ENCODE data around the gene NLRP2B. TPM values are rescaled to one million over a fixed set of nuclear protein-coding genes. Genes with fewer than 3 reads are reported as not detected.

The NLRP2B gene
- polyA plus RNA-seq, 1 of the 3 experiments (the other 2 are of a cell fraction): not detected

DNA sequence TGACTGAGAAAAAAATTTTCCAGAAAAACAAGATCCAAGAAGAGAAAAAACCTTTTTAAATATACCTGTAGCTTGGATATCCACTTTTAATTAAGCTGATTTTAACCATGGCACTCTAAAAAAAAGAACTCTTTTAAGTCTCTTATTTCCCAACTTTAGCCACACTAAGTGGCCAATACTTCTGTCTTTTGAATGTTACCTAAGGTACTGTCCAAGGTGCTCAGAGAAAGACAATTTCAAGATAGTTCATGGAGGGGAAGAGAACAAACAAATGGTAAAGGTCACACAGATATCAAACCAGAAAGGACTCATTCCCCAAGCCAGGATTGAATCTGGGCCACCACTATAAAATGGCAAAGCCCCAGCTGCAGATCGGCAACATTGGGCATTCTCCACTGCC, 10.1 kb downstream of the NLRP2B start:
- POLR2A ChIA-PET: no interaction called here
- H3K27me3 ChIP-seq (ENCODE audit: insufficient read depth): no peaks in the 10 kb centered on the region
- H2AFZ ChIP-seq (ENCODE audit: low read depth): no peak overlapping the region
- H3K4me3 ChIP-seq (ENCODE audit: low read depth in 2 of 2, low read length in 1 of 2): no peak overlapping the region
- no peak overlapping the region for H3K4me2 ChIP-seq
- H3K79me2 ChIP-seq (ENCODE audit: insufficient read depth): no peaks in the 10 kb centered on the region
- H3F3A ChIP-seq (replicated peaks; ENCODE audit: insufficient read depth): no peaks in the 10 kb centered on the region
- H3K4me1 ChIP-seq (ENCODE audit: control insufficient read depth in 1 of 2, insufficient read depth in 2 of 2, low read depth in 1 of 2, low read length in 1 of 2): no peaks in the 10 kb centered on the region
- no peak overlapping the region for H3K9ac ChIP-seq
- H4K20me1 ChIP-seq (ENCODE audit: insufficient read depth): no peaks in the 10 kb centered on the region
- no peaks in the 10 kb centered on the region for H3K9me2 ChIP-seq
- no peaks in the 10 kb centered on the region for H3K9me3 ChIP-seq
- H3K27ac ChIP-seq (ENCODE audit: low read depth in 2 of 2, low read length in 1 of 2): no peak overlapping the region
- no peaks in the 10 kb centered on the region for H3K36me3 ChIP-seq (replicated peaks in 1 of 2; ENCODE audit: control insufficient read depth in 1 of 2, insufficient read depth in 2 of 2, low read length in 1 of 2)
- CTCF ChIA-PET: no interaction called here
- no peak for DNase-seq
- TF ChIP-seq POLR2AphosphoS5 (IDR thresholded peaks at IDR 0.05; ENCODE audit: low read depth, low read length) (no peak), FOXJ3 (CRISPR knock-in tag; IDR thresholded peaks at IDR 0.05) (no peak)
- TF ChIP-seq, protein P1, sequence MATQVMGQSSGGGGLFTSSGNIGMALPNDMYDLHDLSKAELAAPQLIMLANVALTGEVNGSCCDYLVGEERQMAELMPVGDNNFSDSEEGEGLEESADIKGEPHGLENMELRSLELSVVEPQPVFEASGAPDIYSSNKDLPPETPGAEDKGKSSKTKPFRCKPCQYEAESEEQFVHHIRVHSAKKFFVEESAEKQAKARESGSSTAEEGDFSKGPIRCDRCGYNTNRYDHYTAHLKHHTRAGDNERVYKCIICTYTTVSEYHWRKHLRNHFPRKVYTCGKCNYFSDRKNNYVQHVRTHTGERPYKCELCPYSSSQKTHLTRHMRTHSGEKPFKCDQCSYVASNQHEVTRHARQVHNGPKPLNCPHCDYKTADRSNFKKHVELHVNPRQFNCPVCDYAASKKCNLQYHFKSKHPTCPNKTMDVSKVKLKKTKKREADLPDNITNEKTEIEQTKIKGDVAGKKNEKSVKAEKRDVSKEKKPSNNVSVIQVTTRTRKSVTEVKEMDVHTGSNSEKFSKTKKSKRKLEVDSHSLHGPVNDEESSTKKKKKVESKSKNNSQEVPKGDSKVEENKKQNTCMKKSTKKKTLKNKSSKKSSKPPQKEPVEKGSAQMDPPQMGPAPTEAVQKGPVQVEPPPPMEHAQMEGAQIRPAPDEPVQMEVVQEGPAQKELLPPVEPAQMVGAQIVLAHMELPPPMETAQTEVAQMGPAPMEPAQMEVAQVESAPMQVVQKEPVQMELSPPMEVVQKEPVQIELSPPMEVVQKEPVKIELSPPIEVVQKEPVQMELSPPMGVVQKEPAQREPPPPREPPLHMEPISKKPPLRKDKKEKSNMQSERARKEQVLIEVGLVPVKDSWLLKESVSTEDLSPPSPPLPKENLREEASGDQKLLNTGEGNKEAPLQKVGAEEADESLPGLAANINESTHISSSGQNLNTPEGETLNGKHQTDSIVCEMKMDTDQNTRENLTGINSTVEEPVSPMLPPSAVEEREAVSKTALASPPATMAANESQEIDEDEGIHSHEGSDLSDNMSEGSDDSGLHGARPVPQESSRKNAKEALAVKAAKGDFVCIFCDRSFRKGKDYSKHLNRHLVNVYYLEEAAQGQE (IDR thresholded peaks at IDR 0.05; ENCODE audit: low read depth, low read length): no peak
- WGBS (ENCODE audit: low lambda C conversion rate): 0% methylated on average over 1 of the region's 1 CpG

GRCh38 chrX:57667010-57667409, 13.1 kb downstream of the NLRP2B start:
- no peaks in the 10 kb centered on the region for H3F3A ChIP-seq (replicated peaks; ENCODE audit: insufficient read depth)
- ChIA-PET POLR2A (no interaction called here), CTCF (no interaction called here)
- H3K9me2 ChIP-seq: no peaks in the 10 kb centered on the region
- DNase-seq: no peak
- no peaks in the 10 kb centered on the region for H3K79me2 ChIP-seq (ENCODE audit: insufficient read depth)
- 0% methylated on average over 1 of the region's 1 CpG for WGBS (ENCODE audit: low lambda C conversion rate)
- H3K36me3 ChIP-seq (replicated peaks in 1 of 2; ENCODE audit: control insufficient read depth in 1 of 2, insufficient read depth in 2 of 2, low read length in 1 of 2): no peaks in the 10 kb centered on the region
- H3K27ac ChIP-seq (ENCODE audit: low read depth in 2 of 2, low read length in 1 of 2): no peak overlapping the region
- H3K4me2 ChIP-seq: no peak overlapping the region
- TF ChIP-seq NRF1 (IDR thresholded peaks at IDR 0.05; ENCODE audit: low read depth, low read length): no peak
- TF ChIP-seq, protein P2, sequence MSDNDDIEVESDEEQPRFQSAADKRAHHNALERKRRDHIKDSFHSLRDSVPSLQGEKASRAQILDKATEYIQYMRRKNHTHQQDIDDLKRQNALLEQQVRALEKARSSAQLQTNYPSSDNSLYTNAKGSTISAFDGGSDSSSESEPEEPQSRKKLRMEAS (IDR thresholded peaks at IDR 0.05; ENCODE audit: low read depth): no peak
- no peak for TF ChIP-seq NFIC (IDR thresholded peaks at IDR 0.05; ENCODE audit: borderline replicate concordance)
- TF ChIP-seq, protein P1 (IDR thresholded peaks at IDR 0.05; ENCODE audit: low read depth, low read length): no peak
- no peak for TF ChIP-seq YY1 (IDR thresholded peaks at IDR 0.05; ENCODE audit: low read depth)
- no peak for TF ChIP-seq RXRA (IDR thresholded peaks at IDR 0.05; ENCODE audit: borderline replicate concordance, low read depth)
- no peak for TF ChIP-seq RAD21 (IDR thresholded peaks at IDR 0.05; ENCODE audit: low read length)
- no peak for TF ChIP-seq GABPA (IDR thresholded peaks at IDR 0.05; ENCODE audit: low read depth)
- TF ChIP-seq, protein P3, sequence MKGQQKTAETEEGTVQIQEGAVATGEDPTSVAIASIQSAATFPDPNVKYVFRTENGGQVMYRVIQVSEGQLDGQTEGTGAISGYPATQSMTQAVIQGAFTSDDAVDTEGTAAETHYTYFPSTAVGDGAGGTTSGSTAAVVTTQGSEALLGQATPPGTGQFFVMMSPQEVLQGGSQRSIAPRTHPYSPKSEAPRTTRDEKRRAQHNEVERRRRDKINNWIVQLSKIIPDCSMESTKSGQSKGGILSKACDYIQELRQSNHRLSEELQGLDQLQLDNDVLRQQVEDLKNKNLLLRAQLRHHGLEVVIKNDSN (IDR thresholded peaks at IDR 0.05; ENCODE audit: borderline replicate concordance, low read depth): no peak
- no peak for TF ChIP-seq GATA2 (CRISPR knock-in tag; IDR thresholded peaks at IDR 0.05)
- TF ChIP-seq POLR2AphosphoS5 (IDR thresholded peaks at IDR 0.05; ENCODE audit: low read depth, low read length): no peak
- no peak for TF ChIP-seq TCF12 (IDR thresholded peaks at IDR 0.05)
- TF ChIP-seq ELF1 (IDR thresholded peaks at IDR 0.05): no peak
- no peak for TF ChIP-seq SIN3A (IDR thresholded peaks at IDR 0.05; ENCODE audit: borderline replicate concordance, low read depth, low read length)
- no peaks in the 10 kb centered on the region for H3K4me1 ChIP-seq (ENCODE audit: control insufficient read depth in 1 of 2, insufficient read depth in 2 of 2, low read depth in 1 of 2, low read length in 1 of 2)
- H4K20me1 ChIP-seq (ENCODE audit: insufficient read depth): no peaks in the 10 kb centered on the region
- no peak overlapping the region for H3K4me3 ChIP-seq (ENCODE audit: low read depth in 2 of 2, low read length in 1 of 2)
- no peaks in the 10 kb centered on the region for H3K9me3 ChIP-seq
- H3K9ac ChIP-seq: no peak overlapping the region
- H2AFZ ChIP-seq (ENCODE audit: low read depth): no peak overlapping the region
- H3K27me3 ChIP-seq (ENCODE audit: insufficient read depth): no peaks in the 10 kb centered on the region

Measured in SK-N-SH (cell line).